Panc1 (cell line): ENCODE data around the gene NSL1.

Experiments used
- POLR2AphosphoS5 ChIP-seq: IDR thresholded peaks from 2 replicates; pipeline ENCODE4 v1.6.1; 2012; ENCODE audit warnings: mild to moderate bottlenecking, low read depth, low read length, moderate library complexity
- SIN3A ChIP-seq: IDR thresholded peaks from 2 replicates; pipeline ENCODE4 v1.6.1; 2012; ENCODE audit warnings: low read depth, mild to moderate bottlenecking, low read length, moderate library complexity, borderline replicate concordance; ENCODE audit not compliant: insufficient read depth
- TCF7L2 ChIP-seq: IDR thresholded peaks from 2 replicates; pipeline ENCODE4 v1.6.1; 2011; ENCODE audit warnings: mild to moderate bottlenecking, low read depth, low read length, inconsistent platforms
- TF ChIP-seq, protein P1 (sequence below): fragments of 450-650 bp; IDR thresholded peaks from 2 replicates; pipeline ENCODE4 v1.5.1; 2017; ENCODE audit warnings: mild to moderate bottlenecking
- TF ChIP-seq, protein P2 (sequence below), 2 experiments: IDR thresholded peaks; 2 replicates each; pipeline ENCODE4 v1.6.1; 2011 to 2012; ENCODE audit warnings: low read depth in 2 of 2, control low read depth in 1 of 2, low read length in 1 of 2, mild to moderate bottlenecking in 1 of 2, moderate library complexity in 1 of 2; ENCODE audit not compliant: insufficient read depth in 1 of 2

DNA sequence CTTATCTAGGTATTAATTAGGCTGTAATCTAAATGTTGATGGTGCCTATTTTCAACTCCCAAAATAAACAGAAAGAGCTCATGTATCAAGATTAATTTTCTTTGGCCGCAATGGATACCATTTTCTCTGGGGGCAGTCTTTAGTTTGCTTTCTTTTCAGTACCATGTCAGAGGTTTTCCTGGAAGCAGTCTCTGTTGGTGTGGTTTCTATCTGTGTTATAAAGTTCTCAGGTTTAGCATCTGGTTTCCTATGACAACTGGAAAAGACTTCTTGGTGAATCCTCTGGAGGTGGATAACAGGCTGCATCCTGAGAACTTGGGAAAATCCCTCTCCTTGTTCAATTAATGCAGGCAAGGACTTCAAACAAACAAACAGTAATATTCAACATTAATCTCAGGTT, 53.2 kb downstream of the NSL1 start:
- TF ChIP-seq, protein P1, sequence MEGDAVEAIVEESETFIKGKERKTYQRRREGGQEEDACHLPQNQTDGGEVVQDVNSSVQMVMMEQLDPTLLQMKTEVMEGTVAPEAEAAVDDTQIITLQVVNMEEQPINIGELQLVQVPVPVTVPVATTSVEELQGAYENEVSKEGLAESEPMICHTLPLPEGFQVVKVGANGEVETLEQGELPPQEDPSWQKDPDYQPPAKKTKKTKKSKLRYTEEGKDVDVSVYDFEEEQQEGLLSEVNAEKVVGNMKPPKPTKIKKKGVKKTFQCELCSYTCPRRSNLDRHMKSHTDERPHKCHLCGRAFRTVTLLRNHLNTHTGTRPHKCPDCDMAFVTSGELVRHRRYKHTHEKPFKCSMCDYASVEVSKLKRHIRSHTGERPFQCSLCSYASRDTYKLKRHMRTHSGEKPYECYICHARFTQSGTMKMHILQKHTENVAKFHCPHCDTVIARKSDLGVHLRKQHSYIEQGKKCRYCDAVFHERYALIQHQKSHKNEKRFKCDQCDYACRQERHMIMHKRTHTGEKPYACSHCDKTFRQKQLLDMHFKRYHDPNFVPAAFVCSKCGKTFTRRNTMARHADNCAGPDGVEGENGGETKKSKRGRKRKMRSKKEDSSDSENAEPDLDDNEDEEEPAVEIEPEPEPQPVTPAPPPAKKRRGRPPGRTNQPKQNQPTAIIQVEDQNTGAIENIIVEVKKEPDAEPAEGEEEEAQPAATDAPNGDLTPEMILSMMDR: no peak
- no peak for TF ChIP-seq POLR2AphosphoS5
- no peak for TF ChIP-seq TCF7L2
- no peak for TF ChIP-seq SIN3A
- TF ChIP-seq, protein P2, sequence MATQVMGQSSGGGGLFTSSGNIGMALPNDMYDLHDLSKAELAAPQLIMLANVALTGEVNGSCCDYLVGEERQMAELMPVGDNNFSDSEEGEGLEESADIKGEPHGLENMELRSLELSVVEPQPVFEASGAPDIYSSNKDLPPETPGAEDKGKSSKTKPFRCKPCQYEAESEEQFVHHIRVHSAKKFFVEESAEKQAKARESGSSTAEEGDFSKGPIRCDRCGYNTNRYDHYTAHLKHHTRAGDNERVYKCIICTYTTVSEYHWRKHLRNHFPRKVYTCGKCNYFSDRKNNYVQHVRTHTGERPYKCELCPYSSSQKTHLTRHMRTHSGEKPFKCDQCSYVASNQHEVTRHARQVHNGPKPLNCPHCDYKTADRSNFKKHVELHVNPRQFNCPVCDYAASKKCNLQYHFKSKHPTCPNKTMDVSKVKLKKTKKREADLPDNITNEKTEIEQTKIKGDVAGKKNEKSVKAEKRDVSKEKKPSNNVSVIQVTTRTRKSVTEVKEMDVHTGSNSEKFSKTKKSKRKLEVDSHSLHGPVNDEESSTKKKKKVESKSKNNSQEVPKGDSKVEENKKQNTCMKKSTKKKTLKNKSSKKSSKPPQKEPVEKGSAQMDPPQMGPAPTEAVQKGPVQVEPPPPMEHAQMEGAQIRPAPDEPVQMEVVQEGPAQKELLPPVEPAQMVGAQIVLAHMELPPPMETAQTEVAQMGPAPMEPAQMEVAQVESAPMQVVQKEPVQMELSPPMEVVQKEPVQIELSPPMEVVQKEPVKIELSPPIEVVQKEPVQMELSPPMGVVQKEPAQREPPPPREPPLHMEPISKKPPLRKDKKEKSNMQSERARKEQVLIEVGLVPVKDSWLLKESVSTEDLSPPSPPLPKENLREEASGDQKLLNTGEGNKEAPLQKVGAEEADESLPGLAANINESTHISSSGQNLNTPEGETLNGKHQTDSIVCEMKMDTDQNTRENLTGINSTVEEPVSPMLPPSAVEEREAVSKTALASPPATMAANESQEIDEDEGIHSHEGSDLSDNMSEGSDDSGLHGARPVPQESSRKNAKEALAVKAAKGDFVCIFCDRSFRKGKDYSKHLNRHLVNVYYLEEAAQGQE (IDR thresholded peaks at IDR 0.05; ENCODE audit: insufficient read depth in 1 of 2, low read depth in 2 of 2, low read length in 1 of 2): no peak
